Measurements from ENCODE around the gene AIFM3. TPM values are rescaled to one million over a fixed set of nuclear protein-coding genes. Genes with fewer than 3 reads are reported as not detected.

AIFM3 gene
- total and polyA plus RNA-seq, 3 experiments from 2014 or later, result 0.16 to 0.33 TPM; not detected in 1

GRCh38 chr22:21014726-21015465, 47.8 kb downstream of the AIFM3 start, which contains the start of gene P2RX6:
P2RX6 (plus strand) TSS chr22:21015165; CDS start chr22:21015175, 10 bp downstream.
- no peaks in the 10 kb centered on the region for H3K36me3 Mint-ChIP-seq
- Histone ChIP-seq H3K9me3 (ENCODE audit: low read length) (no peaks in the 10 kb centered on the region), H3K4me3 (ENCODE audit: low read length) (peak within 1 kb of the TSS; percentile 74), H3K27me3 (ENCODE audit: insufficient read depth, low read length, poor library complexity, severe bottlenecking) (no peaks in the 10 kb centered on the region), H3K27ac (ENCODE audit: low read depth, low read length) (peak within 1 kb of the TSS; percentile 90), H3K36me3 (ENCODE audit: insufficient read depth, low read length) (no peaks in the 10 kb centered on the region), H3K4me1 (ENCODE audit: insufficient read depth, low read length) (peaks cover 18% of the 10 kb centered on the region)
- POLR2A ChIA-PET, result interaction anchor here (0.7 to 1.1 kb wide), 2 partner anchors 13 to 1723 kb away, joined by 3 read pairs; partner anchors contain the start of gene THAP7
- H3K27me3 Mint-ChIP-seq, result peaks cover 0 to 2% of the 10 kb centered on the region in 2 donors
- peak within 1 kb of the TSS; percentile 91 to 98 (median 96) for H3K27ac Mint-ChIP-seq
- no peaks in the 10 kb centered on the region for H3K9me3 Mint-ChIP-seq
- H3K4me3 Mint-ChIP-seq, result peak within 1 kb of the TSS; percentile 73 to 89 (median 85)
- DNase-seq, result no peak
- H3K4me1 Mint-ChIP-seq, result peaks cover 26 to 34% (median 26%) of the 10 kb centered on the region in 3 donors
- CTCF ChIA-PET, result interaction anchor here (1.3 kb wide), 1 partner anchor 13 kb away, joined by 4 read pairs; the partner anchor contains the start of gene THAP7

- Mint-ChIP-seq H3K4me3 (peak overlapping the region in 1 of 7 donors; percentile 89), H3K27ac (peak overlapping the region in 6 of 8 donors; percentile 78 to 98 (median 96)), H3K36me3 (no peaks in the 10 kb centered on the region), H3K4me1 (peaks cover 26 to 34% (median 26%) of the 10 kb centered on the region in 3 donors), H3K9me3 (no peaks in the 10 kb centered on the region), H3K27me3 (peaks cover 0 to 2% of the 10 kb centered on the region in 2 donors)
- no peak for DNase-seq
- ChIA-PET CTCF (interaction anchor here (1.3 kb wide), 1 partner anchor 13 kb away, joined by 4 read pairs; the partner anchor contains the start of gene THAP7), POLR2A (interaction anchor here (1.1 kb wide), 1 partner anchor 13 kb away, joined by 3 read pairs; the partner anchor contains the start of gene THAP7)
- Histone ChIP-seq H3K27me3 (ENCODE audit: insufficient read depth, low read length, poor library complexity, severe bottlenecking) (no peaks in the 10 kb centered on the region), H3K9me3 (ENCODE audit: low read length) (no peaks in the 10 kb centered on the region), H3K27ac (ENCODE audit: low read depth, low read length) (peak overlapping the region; percentile 90), H3K36me3 (ENCODE audit: insufficient read depth, low read length) (no peaks in the 10 kb centered on the region), H3K4me3 (ENCODE audit: low read length) (no peak overlapping the region), H3K4me1 (ENCODE audit: insufficient read depth, low read length) (peaks cover 18% of the 10 kb centered on the region)
Observed at GRCh38 chr22:21015466-21016006, 48.5 kb downstream of the AIFM3 start.

GRCh38 chr22:21016644-21017420, 49.8 kb downstream of the AIFM3 start:
- CTCF ChIA-PET, result no interaction called here
- Mint-ChIP-seq H3K27ac (peak overlapping the region in 4 of 8 donors; percentile 50 to 91 (median 71)), H3K4me1 (peaks cover 26 to 34% (median 26%) of the 10 kb centered on the region in 3 donors), H3K4me3 (peak overlapping the region in 2 of 7 donors; percentile 58 to 82), H3K27me3 (peaks cover 0 to 2% of the 10 kb centered on the region in 2 donors), H3K36me3 (no peaks in the 10 kb centered on the region), H3K9me3 (no peaks in the 10 kb centered on the region)
- Histone ChIP-seq H3K9me3 (ENCODE audit: low read length) (no peaks in the 10 kb centered on the region), H3K4me1 (ENCODE audit: insufficient read depth, low read length) (peaks cover 18% of the 10 kb centered on the region), H3K36me3 (ENCODE audit: insufficient read depth, low read length) (no peaks in the 10 kb centered on the region), H3K27me3 (ENCODE audit: insufficient read depth, low read length, poor library complexity, severe bottlenecking) (no peaks in the 10 kb centered on the region), H3K27ac (ENCODE audit: low read depth, low read length) (no peak overlapping the region), H3K4me3 (ENCODE audit: low read length) (no peak overlapping the region)
- POLR2A ChIA-PET, result no interaction called here
- no peak for DNase-seq

GRCh38 chr22:21018314-21018713, 51.3 kb downstream of the AIFM3 start:
- ChIA-PET POLR2A (no interaction called here), CTCF (no interaction called here)
- no peak for DNase-seq
- peaks cover 23 to 31% (median 23%) of the 10 kb centered on the region in 3 donors for H3K4me1 Mint-ChIP-seq
- H3K9me3 Mint-ChIP-seq, result no peaks in the 10 kb centered on the region
- H3K27me3 Mint-ChIP-seq, result peaks cover 0 to 2% of the 10 kb centered on the region in 2 donors
- Histone ChIP-seq H3K4me1 (ENCODE audit: insufficient read depth, low read length) (peaks cover 18% of the 10 kb centered on the region), H3K9me3 (ENCODE audit: low read length) (no peaks in the 10 kb centered on the region), H3K27me3 (ENCODE audit: insufficient read depth, low read length, poor library complexity, severe bottlenecking) (no peaks in the 10 kb centered on the region), H3K4me3 (ENCODE audit: low read length) (no peak overlapping the region), H3K36me3 (ENCODE audit: insufficient read depth, low read length) (no peaks in the 10 kb centered on the region), H3K27ac (ENCODE audit: low read depth, low read length) (no peak overlapping the region)
- no peaks in the 10 kb centered on the region for H3K36me3 Mint-ChIP-seq
- H3K27ac Mint-ChIP-seq, result no peak overlapping the region
- H3K4me3 Mint-ChIP-seq, result no peak overlapping the region

GRCh38 chr22:21020802-21021429, 53.9 kb downstream of the AIFM3 start:
- peak overlapping the region in 2 of 8 donors; percentile 45 to 51 for H3K27ac Mint-ChIP-seq
- CTCF ChIA-PET, result interaction anchor here (1.5 kb wide), 1 partner anchor 19 kb away, joined by 5 read pairs; the partner anchor contains the start of gene THAP7

GRCh38 chr22:21022507-21022906, 55.5 kb downstream of the AIFM3 start:
- H3K27ac Mint-ChIP-seq, result no peak overlapping the region
- Histone ChIP-seq H3K4me1 (ENCODE audit: insufficient read depth, low read length) (peaks cover 12% of the 10 kb centered on the region), H3K36me3 (ENCODE audit: insufficient read depth, low read length) (no peaks in the 10 kb centered on the region), H3K27ac (ENCODE audit: low read depth, low read length) (no peak overlapping the region), H3K27me3 (ENCODE audit: insufficient read depth, low read length, poor library complexity, severe bottlenecking) (no peaks in the 10 kb centered on the region), H3K9me3 (ENCODE audit: low read length) (no peaks in the 10 kb centered on the region), H3K4me3 (ENCODE audit: low read length) (no peak overlapping the region)
- no peaks in the 10 kb centered on the region for H3K9me3 Mint-ChIP-seq
- DNase-seq, result no peak
- H3K4me3 Mint-ChIP-seq, result no peak overlapping the region
- H3K4me1 Mint-ChIP-seq, result peaks cover 8 to 14% (median 8%) of the 10 kb centered on the region in 3 donors
- CTCF ChIA-PET, result no interaction called here
- no peaks in the 10 kb centered on the region for H3K36me3 Mint-ChIP-seq
- POLR2A ChIA-PET, result no interaction called here
- peaks cover 0 to 4% of the 10 kb centered on the region in 2 donors for H3K27me3 Mint-ChIP-seq

More at GRCh38 chr22:21020802-21021429, 53.9 kb downstream of the AIFM3 start:
- Histone ChIP-seq H3K4me3 (ENCODE audit: low read length) (no peak overlapping the region), H3K27ac (ENCODE audit: low read depth, low read length) (no peak overlapping the region), H3K4me1 (ENCODE audit: insufficient read depth, low read length) (peaks cover 13% of the 10 kb centered on the region), H3K36me3 (ENCODE audit: insufficient read depth, low read length) (no peaks in the 10 kb centered on the region), H3K27me3 (ENCODE audit: insufficient read depth, low read length, poor library complexity, severe bottlenecking) (no peaks in the 10 kb centered on the region), H3K9me3 (ENCODE audit: low read length) (no peaks in the 10 kb centered on the region)
- Mint-ChIP-seq H3K4me1 (peaks cover 11 to 20% (median 15%) of the 10 kb centered on the region in 3 donors), H3K27me3 (peaks cover 0 to 2% of the 10 kb centered on the region in 2 donors), H3K36me3 (no peaks in the 10 kb centered on the region), H3K9me3 (no peaks in the 10 kb centered on the region), H3K4me3 (no peak overlapping the region)
- POLR2A ChIA-PET, result no interaction called here
- DNase-seq, result peak in 1 of 5 donors; percentile 35

- no peaks in the 10 kb centered on the region for H3K9me3 Mint-ChIP-seq
- CTCF ChIA-PET, result no interaction called here
- no peak overlapping the region for H3K4me3 Mint-ChIP-seq
Observed at GRCh38 chr22:21022955-21023614, 56.0 kb downstream of the AIFM3 start.

More at GRCh38 chr22:21022955-21023614, 56.0 kb downstream of the AIFM3 start:
- Mint-ChIP-seq H3K27ac (no peak overlapping the region), H3K27me3 (peaks cover 0 to 4% of the 10 kb centered on the region in 2 donors), H3K36me3 (no peaks in the 10 kb centered on the region), H3K4me1 (peaks cover 8 to 14% (median 8%) of the 10 kb centered on the region in 3 donors)
- peaks cover 12% of the 10 kb centered on the region for H3K4me1 ChIP-seq (ENCODE audit: insufficient read depth, low read length)
- DNase-seq, result no peak
- no peak overlapping the region for H3K4me3 ChIP-seq (ENCODE audit: low read length)
- no peaks in the 10 kb centered on the region for H3K36me3 ChIP-seq (ENCODE audit: insufficient read depth, low read length)
- H3K27ac ChIP-seq (ENCODE audit: low read depth, low read length), result no peak overlapping the region
- no peaks in the 10 kb centered on the region for H3K27me3 ChIP-seq (ENCODE audit: insufficient read depth, low read length, poor library complexity, severe bottlenecking)
- POLR2A ChIA-PET, result no interaction called here
- H3K9me3 ChIP-seq (ENCODE audit: low read length), result no peaks in the 10 kb centered on the region
